H1 (cell line): Measurements from ENCODE around the gene MNX1. TPM values are rescaled to one million over a fixed set of nuclear protein-coding genes. Genes with fewer than 3 reads are reported as not detected.

Experiments used
- CTCF ChIA-PET: fragments of 300-600 bp; sonication (Branson Sonifier 250); formaldehyde crosslinking; loops from one replicate; lab custom pipeline; 2021; ENCODE audit not compliant: partially characterized antibody; lab: Charles Lee
- POLR2A ChIA-PET: fragments of 300-600 bp; sonication (Branson Sonifier 250); formaldehyde crosslinking; loops from one replicate; lab custom pipeline; 2021; ENCODE audit warnings: inconsistent platforms; ENCODE audit not compliant: partially characterized antibody; lab: Charles Lee
- DNase-seq, 2 experiments: peaks; one replicate each; pipeline versions ENCODE4 v3.0.0 to v3.0.0-alpha.2; 2010 to 2022; ENCODE audit warnings: low spot score in 2 of 2, low read depth in 1 of 2, mixed read lengths in 1 of 2
- FAIRE-seq: peaks from 2 replicates; lab custom pipeline; 2011; peaks lifted over from hg19 to GRCh38; lab: Jason Lieb, UNC
- H2AFZ ChIP-seq: 2 replicates; pipeline ENCODE4 v1.8.1; 2012; ENCODE audit warnings: low read length, inconsistent platforms
- H2AK5ac ChIP-seq: 2 replicates; pipeline ENCODE4 v1.6.1; 2013; ENCODE audit warnings: low read depth, low read length
- H2BK120ac ChIP-seq: replicated peaks from 2 replicates; pipeline ENCODE3; 2013; ENCODE audit warnings: low read depth, low read length, inconsistent platforms
- H2BK12ac ChIP-seq: 2 replicates; pipeline ENCODE4 v1.6.1; 2013; ENCODE audit warnings: low read depth, low read length
- H2BK15ac ChIP-seq: 2 replicates; pipeline ENCODE4 v1.6.1; 2013; ENCODE audit warnings: low read length
- H2BK20ac ChIP-seq: 2 replicates; pipeline ENCODE4 v1.6.1; 2013; ENCODE audit warnings: low read length
- H2BK5ac ChIP-seq: 2 replicates; pipeline ENCODE4 v1.6.1; 2013; ENCODE audit warnings: low read depth, low read length
- H3K14ac ChIP-seq: 2 replicates; pipeline ENCODE4 v1.6.1; 2013; ENCODE audit warnings: inconsistent platforms; ENCODE audit not compliant: insufficient read length
- H3K18ac ChIP-seq: 2 replicates; pipeline ENCODE4 v1.6.1; 2013; ENCODE audit warnings: low read length; ENCODE audit errors: extremely low read depth
- H3K23ac ChIP-seq: 2 replicates; pipeline ENCODE4 v1.6.1; 2013; ENCODE audit warnings: inconsistent platforms; ENCODE audit not compliant: insufficient read length
- H3K23me2 ChIP-seq: 2 replicates; pipeline ENCODE4 v1.6.1; 2013; ENCODE audit warnings: low read depth, low read length
- H3K27ac ChIP-seq: 2 replicates; pipeline ENCODE4 v1.6.1; 2011; ENCODE audit warnings: low read depth, low read length, inconsistent platforms
- H3K27me3 ChIP-seq, 4 experiments: replicated peaks in 1 of 4; 1 replicate in 1 of 4; 2 replicates in 3 of 4; pipeline versions ENCODE4 v1.6.1 to v1.8.1; 2011 to 2013; ENCODE audit warnings: low read length in 3 of 4, mild to moderate bottlenecking in 3 of 4, inconsistent platforms in 2 of 4, mixed read lengths in 2 of 4, moderate library complexity in 1 of 4; ENCODE audit not compliant: control insufficient read depth in 3 of 4, insufficient read depth in 3 of 4; ENCODE audit errors: extremely low read depth in 1 of 4
- H3K36me3 ChIP-seq, 4 experiments: 2 replicates each; pipeline versions ENCODE4 v1.6.1 to v1.8.1; 2011 to 2013; ENCODE audit warnings: mild to moderate bottlenecking in 4 of 4, low read length in 3 of 4, moderate library complexity in 2 of 4, control low read depth in 1 of 4, inconsistent platforms in 1 of 4; ENCODE audit not compliant: insufficient read depth in 4 of 4, control insufficient read depth in 2 of 4
- H3K4ac ChIP-seq: replicated peaks from 2 replicates; pipeline ENCODE3; 2013; ENCODE audit warnings: low read length, low read depth, mixed read lengths, inconsistent platforms; ENCODE audit not compliant: insufficient read length
- H3K4me1 ChIP-seq, 4 experiments: replicated peaks in 1 of 4; 1 replicate in 1 of 4; 2 replicates in 3 of 4; pipeline versions ENCODE4 v1.6.1 to v1.8.1; 2011 to 2013; ENCODE audit warnings: low read length in 3 of 4, inconsistent platforms in 2 of 4, mixed read lengths in 1 of 4; ENCODE audit not compliant: insufficient read depth in 4 of 4, control insufficient read depth in 3 of 4
- H3K4me2 ChIP-seq, 2 experiments: 2 replicates each; pipeline versions ENCODE4 v1.6.1 to v1.8.1; 2011 to 2013; ENCODE audit warnings: low read depth in 2 of 2, low read length in 2 of 2, control low read depth in 1 of 2, inconsistent platforms in 1 of 2, mild to moderate bottlenecking in 1 of 2; ENCODE audit not compliant: insufficient read depth in 1 of 2
- H3K4me3 ChIP-seq, 4 experiments: fragments of 200-600, 300-600 bp in 1 of 4; sonication (generic), shearing (Covaris generic), sonication (Bioruptor Twin) in 1 of 4; 2 replicates each; pipeline versions ENCODE4 v1.5.1 to v1.8.1; 2011 to 2016; ENCODE audit warnings: low read length in 4 of 4, low read depth in 3 of 4, control low read depth in 2 of 4, inconsistent platforms in 2 of 4, mild to moderate bottlenecking in 2 of 4, mixed read lengths in 1 of 4, moderate library complexity in 1 of 4; ENCODE audit not compliant: insufficient read depth in 2 of 4; ENCODE audit errors: extremely low read depth in 1 of 4
- H3K56ac ChIP-seq: replicated peaks from 2 replicates; pipeline ENCODE3; 2013; ENCODE audit warnings: low read depth, mild to moderate bottlenecking, mixed read lengths, low read length, inconsistent platforms; ENCODE audit not compliant: insufficient read length
- H3K79me1 ChIP-seq: 2 replicates; pipeline ENCODE4 v1.6.1; 2013; ENCODE audit warnings: low read depth, low read length, control low read depth
- H3K79me2 ChIP-seq, 2 experiments: 2 replicates each; pipeline versions ENCODE4 v1.6.1 to v1.8.1; 2012 to 2013; ENCODE audit warnings: low read length in 2 of 2, mild to moderate bottlenecking in 2 of 2, inconsistent platforms in 1 of 2; ENCODE audit not compliant: insufficient read depth in 2 of 2, control insufficient read depth in 1 of 2
- H3K9ac ChIP-seq, 4 experiments: replicated peaks in 1 of 4; 1 replicate in 1 of 4; 2 replicates in 3 of 4; pipeline versions ENCODE4 v1.6.1 to v1.8.1; 2011 to 2013; ENCODE audit warnings: low read depth in 3 of 4, low read length in 3 of 4, control low read depth in 2 of 4, mild to moderate bottlenecking in 2 of 4, moderate library complexity in 2 of 4, inconsistent platforms in 1 of 4; ENCODE audit errors: extremely low read depth in 1 of 4
- H3K9me3 ChIP-seq, 2 experiments: 2 replicates each; pipeline versions ENCODE4 v1.6.1 to v1.8.1; 2012 to 2013; ENCODE audit warnings: mild to moderate bottlenecking in 2 of 2, moderate library complexity in 2 of 2, control low read depth in 1 of 2, inconsistent platforms in 1 of 2, low read depth in 1 of 2, low read length in 1 of 2, mixed read lengths in 1 of 2; ENCODE audit not compliant: insufficient read depth in 2 of 2
- H4K20me1 ChIP-seq, 2 experiments: replicated peaks in 1 of 2; 2 replicates each; pipeline versions ENCODE3 to v1.8.1; 2011 to 2013; ENCODE audit warnings: inconsistent platforms in 2 of 2, low read length in 2 of 2, mild to moderate bottlenecking in 1 of 2; ENCODE audit not compliant: insufficient read depth in 2 of 2, control insufficient read depth in 1 of 2
- H4K5ac ChIP-seq: 2 replicates; pipeline ENCODE4 v1.6.1; 2013; ENCODE audit warnings: low read length, low read depth, mixed read lengths, inconsistent platforms; ENCODE audit not compliant: insufficient read length
- H4K8ac ChIP-seq: 2 replicates; pipeline ENCODE4 v1.8.0; 2013; ENCODE audit warnings: mild to moderate bottlenecking, moderate library complexity, low read length, inconsistent platforms; ENCODE audit not compliant: insufficient read depth; ENCODE audit errors: extremely low read depth
- H4K91ac ChIP-seq: replicated peaks from 2 replicates; pipeline ENCODE3; 2013; ENCODE audit warnings: low read length, mixed read lengths, inconsistent platforms; ENCODE audit not compliant: insufficient read length
- CBX8 ChIP-seq: fragments of 300-800, 300-1000 bp; sonication (generic); IDR thresholded peaks from 2 replicates; pipeline ENCODE4 v1.7.1; 2016; ENCODE audit warnings: low read depth, low read length, borderline replicate concordance
- CTBP2 ChIP-seq: IDR thresholded peaks from 2 replicates; pipeline ENCODE4 v1.7.0; 2011; ENCODE audit warnings: borderline replicate concordance, mild to moderate bottlenecking, moderate library complexity, mixed read lengths, low read length; ENCODE audit not compliant: insufficient read depth, insufficient read length
- CTCF ChIP-seq, 3 experiments: IDR thresholded peaks; 1 replicate in 2 of 3; 2 replicates in 1 of 3; pipeline versions ENCODE4 v1.5.1 to v1.6.1; 2011; ENCODE audit warnings: low read length in 3 of 3, mild to moderate bottlenecking in 3 of 3, inconsistent platforms in 2 of 3, low read depth in 1 of 3, moderate library complexity in 1 of 3; ENCODE audit not compliant: insufficient read depth in 1 of 3; ENCODE audit errors: control extremely low read depth in 1 of 3
- EZH2 ChIP-seq: fragments of 200-600 bp; sonication (generic); IDR thresholded peaks from 2 replicates; pipeline ENCODE4 v1.7.1; 2012; ENCODE audit warnings: low read depth, mild to moderate bottlenecking, moderate library complexity, low read length, inconsistent platforms; ENCODE audit not compliant: severe bottlenecking
- JUND ChIP-seq: IDR thresholded peaks from 2 replicates; pipeline ENCODE4 v1.6.1; 2011; ENCODE audit warnings: mild to moderate bottlenecking, improper control_type of control experiment, low read length
- RNF2 ChIP-seq: fragments of 200-900, 300-1000 bp; sonication (generic); IDR thresholded peaks from 2 replicates; pipeline ENCODE4 v1.7.1; 2016; ENCODE audit warnings: borderline replicate concordance, low read depth, mild to moderate bottlenecking, antibody characterized with exemption, low read length; ENCODE audit not compliant: poor library complexity, severe bottlenecking; ENCODE audit errors: missing control alignments
- SUZ12 ChIP-seq: fragments of 200-600 bp; sonication (generic); IDR thresholded peaks from 2 replicates; pipeline ENCODE4 v1.6.1; 2012; ENCODE audit warnings: mild to moderate bottlenecking, inconsistent platforms, low read length, moderate library complexity, mixed read lengths
- WGBS, 2 experiments: shearing (Covaris generic) in 1 of 2; methylation state at CpG; one replicate each; pipeline versions ENCODE4 v1.1.6 to v1.1.7; 2013 to 2015; ENCODE audit warnings: low lambda C conversion rate in 2 of 2, mixed read lengths in 2 of 2, inconsistent platforms in 1 of 2, low coverage in 1 of 2, missing lambda C conversion rate in 1 of 2; ENCODE audit not compliant: insufficient replicate concordance in 2 of 2, insufficient coverage in 1 of 2, insufficient read length in 1 of 2; ENCODE audit errors: extremely low coverage in 1 of 2, missing lambda C conversion rate in 1 of 2; 5-methylcytosine and 5-hydroxymethylcytosine counted together
- polyA plus RNA-seq, 7 experiments: library from polyadenylated mRNA; depleted of rRNA in 3 of 7; stranded (reverse) in 5 of 7; unstranded in 2 of 7; fragments of >200 nt in 5 of 7; fragments of 200-250 nt in 2 of 7; gene quantifications; 1 replicate in 5 of 7; 2 replicates in 1 of 7; 4 replicates in 1 of 7; pipeline versions ENCODE4 v1.2.1 to v1.2.3, GENCODE V29; 2011 to 2013; ENCODE audit warnings: missing spikeins in 2 of 7, mixed read lengths in 2 of 7
- total RNA-seq: library from RNA; stranded (reverse); fragmentation: NEBNext Ultra II Directional; extraction: Animal tissue kit (Norgen Biotek cat#: 25700); gene quantifications from 2 replicates; pipeline ENCODE4 v1.2.1, GENCODE V29; 2021

Gene MNX1
- total and polyA plus RNA-seq, 2 of the 8 experiments (the other 6 are each of a cell fraction or from before 2014, with no cell fraction given), result 0.39 TPM; not detected in 1

GRCh38 chr7:157005456-157006204, 4.8 kb downstream of the MNX1 start:
- peak overlapping the region in 1 of 4 experiments; percentile 16; a peak in 2 of 8 replicates for H3K4me3 ChIP-seq
- peak in 1 of 2 experiments; percentile 65 for DNase-seq
- no peak overlapping the region for H2AFZ ChIP-seq

More at GRCh38 chr7:157005456-157006204, 4.8 kb downstream of the MNX1 start:
- TF ChIP-seq CTBP2, result no peak
- TF ChIP-seq CTCF (IDR thresholded peaks at IDR 0.05; ENCODE audit: control extremely low read depth in 1 of 3, insufficient read depth in 1 of 3, low read depth in 1 of 3, low read length in 3 of 3), result no peak
- peak; percentile 87 for TF ChIP-seq RNF2
- peak; percentile 99 for TF ChIP-seq SUZ12
- TF ChIP-seq JUND, result no peak
- TF ChIP-seq EZH2, result peak; percentile 100
- peak; percentile 88 for TF ChIP-seq CBX8
- TF ChIP-seq, all 59 proteins: peak for 4
- Histone ChIP-seq H2BK120ac (no peak overlapping the region), H2BK5ac (no peak overlapping the region), H3K9ac (no peak overlapping the region), H3K14ac (no peak overlapping the region), H3K23ac (no peak overlapping the region), H3K79me2 (no peaks in the 10 kb centered on the region), H3K79me1 (no peaks in the 10 kb centered on the region), H2BK20ac (no peak overlapping the region), H2AK5ac (no peak overlapping the region), H3K9me3 (no peaks in the 10 kb centered on the region), H3K4me2 (peak overlapping the region; percentile 34 to 51), H4K91ac (no peak overlapping the region), H3K18ac (no peak overlapping the region), H3K23me2 (peaks cover 5% of the 10 kb centered on the region; the same call in 1 of the 2 replicates), H2BK15ac (peak overlapping the region; percentile 72; the same call in 1 of the 2 replicates), H3K36me3 (peaks cover 0 to 16% (median 0%) of the 10 kb centered on the region in 4 experiments; a peak in 1 of 8 replicates), H2BK12ac (peak overlapping the region; percentile 60), H3K4ac (no peak overlapping the region), H3K27ac (no peak overlapping the region), H4K8ac (peak overlapping the region; percentile 80), H3K4me1 (peaks cover 3 to 31% (median 12%) of the 10 kb centered on the region in 4 experiments; a peak in 6 of 7 replicates), H4K5ac (no peak overlapping the region), H3K56ac (no peak overlapping the region), H3K27me3 (peaks cover 94 to 98% (median 96%) of the 10 kb centered on the region in 4 experiments), H4K20me1 (peaks cover 26 to 28% of the 10 kb centered on the region in 2 experiments)
- 3% methylated on average over 44 of the region's 77 CpGs; no CpG with 5 or more reads in 1 of the 2 experiments for WGBS, 2 experiments
- no peak for FAIRE-seq
- ChIA-PET POLR2A (interaction anchor here (1.4 to 3.0 kb wide), 3 partner anchors 10 to 13 kb away, joined by 3 to 19 read pairs (median 8); no protein-coding TSS in a partner anchor), CTCF (interaction anchor here (1.4 kb wide), 1 partner anchor 9 kb away, joined by 8 read pairs; no protein-coding TSS in a partner anchor)
